ENCODE results near the gene SELENOM. TPM values are rescaled to one million over a fixed set of nuclear protein-coding genes. Genes with fewer than 3 reads are reported as not detected.
"Not testable (repeated sequence)": the region's sequence is repeated elsewhere in the genome, so short reads cannot be mapped to it uniquely, and the experiment has no call there.

The SELENOM gene
- total RNA-seq, 4 donors from 2014 or later, result 37.4 to 72.1 (median 56.0) TPM

DNA sequence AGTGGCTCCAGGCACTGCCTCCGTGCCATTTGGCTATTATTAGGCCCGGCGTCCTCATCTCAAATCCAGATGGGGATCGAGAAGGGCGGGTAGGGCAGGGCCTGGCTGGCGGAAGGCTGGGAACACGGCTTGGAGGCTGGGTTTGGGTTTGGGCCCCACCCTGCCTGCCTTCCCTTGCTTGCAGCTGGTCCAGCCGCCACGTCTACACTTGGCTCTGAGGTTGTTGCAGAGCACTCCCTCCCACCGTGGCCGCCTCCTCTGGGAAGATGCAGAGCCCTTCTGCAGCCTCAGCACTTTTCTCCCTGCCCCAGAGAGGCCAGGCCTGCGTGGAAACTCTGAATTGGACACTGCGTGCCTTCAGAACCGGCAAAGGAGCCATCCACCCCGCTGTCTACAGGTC, 31.4 kb downstream of the SELENOM start:
- TF ChIP-seq, protein P1, sequence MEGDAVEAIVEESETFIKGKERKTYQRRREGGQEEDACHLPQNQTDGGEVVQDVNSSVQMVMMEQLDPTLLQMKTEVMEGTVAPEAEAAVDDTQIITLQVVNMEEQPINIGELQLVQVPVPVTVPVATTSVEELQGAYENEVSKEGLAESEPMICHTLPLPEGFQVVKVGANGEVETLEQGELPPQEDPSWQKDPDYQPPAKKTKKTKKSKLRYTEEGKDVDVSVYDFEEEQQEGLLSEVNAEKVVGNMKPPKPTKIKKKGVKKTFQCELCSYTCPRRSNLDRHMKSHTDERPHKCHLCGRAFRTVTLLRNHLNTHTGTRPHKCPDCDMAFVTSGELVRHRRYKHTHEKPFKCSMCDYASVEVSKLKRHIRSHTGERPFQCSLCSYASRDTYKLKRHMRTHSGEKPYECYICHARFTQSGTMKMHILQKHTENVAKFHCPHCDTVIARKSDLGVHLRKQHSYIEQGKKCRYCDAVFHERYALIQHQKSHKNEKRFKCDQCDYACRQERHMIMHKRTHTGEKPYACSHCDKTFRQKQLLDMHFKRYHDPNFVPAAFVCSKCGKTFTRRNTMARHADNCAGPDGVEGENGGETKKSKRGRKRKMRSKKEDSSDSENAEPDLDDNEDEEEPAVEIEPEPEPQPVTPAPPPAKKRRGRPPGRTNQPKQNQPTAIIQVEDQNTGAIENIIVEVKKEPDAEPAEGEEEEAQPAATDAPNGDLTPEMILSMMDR (IDR thresholded peaks at IDR 0.05), result no peak
- TF ChIP-seq EP300 (IDR thresholded peaks at IDR 0.05), result no peak
- WGBS, result 31% methylated on average over 10 of the region's 15 CpGs
- H3K4me3 ChIP-seq, result no peak overlapping the region
- DNase-seq (ENCODE audit: low spot score in 2 of 2), result peak; percentile 91 to 95
- no peaks in the 10 kb centered on the region for H3K9me3 ChIP-seq
- H3K27ac ChIP-seq, result peak overlapping the region; percentile 78
- H3K4me1 ChIP-seq, result peaks cover 24% of the 10 kb centered on the region
- no peaks in the 10 kb centered on the region for H3K36me3 ChIP-seq
- no peaks in the 10 kb centered on the region for H3K27me3 ChIP-seq

DNA sequence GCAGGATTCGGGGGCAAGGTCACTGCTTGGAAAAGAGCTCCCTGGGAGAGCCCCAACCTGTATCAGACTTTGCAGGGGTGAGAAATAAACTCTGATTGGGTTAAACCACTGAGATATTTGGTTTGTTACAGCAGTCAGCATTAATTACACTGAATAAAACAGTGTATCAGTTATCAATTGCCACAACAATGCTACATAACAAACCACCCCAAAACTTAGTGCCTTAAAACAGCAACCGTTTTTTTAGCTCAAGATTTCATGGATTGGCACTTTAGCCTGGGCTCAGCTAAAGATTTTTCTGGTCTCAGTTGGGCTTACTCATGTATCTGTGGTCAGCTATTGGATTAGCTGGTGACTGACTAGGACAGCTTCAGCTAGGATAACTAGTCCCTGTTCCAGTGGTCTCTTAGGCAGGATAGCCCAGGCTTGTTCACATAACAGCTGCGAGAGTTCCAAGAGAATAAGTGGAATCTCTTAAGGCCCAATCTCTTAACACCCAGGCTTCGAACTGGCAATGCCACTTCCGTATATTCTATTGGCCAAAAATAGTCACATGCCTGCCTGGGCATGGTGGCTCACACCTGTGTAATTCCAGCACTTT, 33.7 kb downstream of the SELENOM start:
- not testable (repeated sequence) for H3K4me3 ChIP-seq

DNA sequence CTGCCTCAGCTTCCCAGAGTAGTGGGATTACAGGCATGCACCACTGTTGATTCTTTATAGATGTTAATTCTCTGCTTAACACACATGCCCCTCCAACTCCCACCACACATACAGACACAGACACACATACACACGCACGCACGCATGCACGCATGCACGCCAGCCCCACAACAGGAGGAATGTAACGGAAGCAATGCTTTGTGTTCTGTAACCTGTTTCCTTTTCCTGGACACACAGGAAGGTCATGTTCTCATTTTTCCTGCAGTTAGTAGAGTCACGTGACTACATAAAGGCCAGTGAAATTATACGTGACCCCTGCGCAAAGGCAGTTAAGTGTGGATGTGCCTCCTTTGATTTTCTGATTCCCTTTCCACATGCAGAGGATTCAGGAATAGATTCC, 34.2 kb downstream of the SELENOM start:
- not testable (repeated sequence) for DNase-seq (ENCODE audit: low spot score in 2 of 2); H3K9me3 ChIP-seq; H3K36me3 ChIP-seq; H3K4me3 ChIP-seq; H3K27me3 ChIP-seq; H3K27ac ChIP-seq
- H3K4me1 ChIP-seq, result peaks cover 15% of the 10 kb centered on the region
- WGBS, result 80% methylated on average over 9 of the region's 9 CpGs

More for the DNA sequence above, 33.7 kb downstream of the SELENOM start:
- H3K9me3 ChIP-seq; H3K27ac ChIP-seq; DNase-seq (ENCODE audit: low spot score in 2 of 2); H3K36me3 ChIP-seq; H3K27me3 ChIP-seq: not testable (repeated sequence)
- H3K4me1 ChIP-seq, result peaks cover 15% of the 10 kb centered on the region
- 93% methylated on average over 5 of the region's 5 CpGs for WGBS

DNA sequence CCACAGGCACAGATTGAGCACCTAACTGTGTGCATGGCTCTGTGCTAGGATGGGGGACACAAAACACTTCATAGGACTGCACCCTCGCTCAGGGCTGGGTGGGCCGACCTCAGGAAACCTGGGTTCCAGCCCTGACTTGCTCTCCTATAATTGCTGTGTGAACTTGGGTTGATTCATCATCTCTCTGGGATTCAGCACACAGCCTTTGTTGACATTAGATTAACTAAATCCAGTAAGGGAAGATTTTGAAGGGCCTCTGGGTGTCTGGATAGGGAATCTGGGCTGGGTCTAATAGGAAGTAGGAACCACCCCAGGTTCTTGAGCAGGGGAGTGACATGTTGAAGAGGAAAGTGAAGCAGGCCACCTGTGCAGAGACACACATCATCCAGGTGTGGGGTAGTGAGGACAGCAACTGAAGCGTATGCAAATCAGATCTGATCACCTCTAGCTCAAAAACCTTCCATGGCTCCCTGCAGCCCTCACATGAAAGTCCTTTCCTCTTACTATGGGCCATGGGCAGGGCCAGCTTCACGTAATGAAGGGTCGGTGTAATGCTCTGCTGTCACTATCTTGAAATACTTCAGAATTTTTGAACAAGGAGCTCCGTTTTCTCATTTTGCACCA, 37.6 kb downstream of the SELENOM start:
- not testable (repeated sequence) for H3K36me3 ChIP-seq; H3K4me3 ChIP-seq; H3K4me1 ChIP-seq; H3K27me3 ChIP-seq; H3K27ac ChIP-seq; DNase-seq (ENCODE audit: low spot score in 2 of 2); H3K9me3 ChIP-seq
- WGBS, result 82% methylated on average over 6 of the region's 6 CpGs

DNA sequence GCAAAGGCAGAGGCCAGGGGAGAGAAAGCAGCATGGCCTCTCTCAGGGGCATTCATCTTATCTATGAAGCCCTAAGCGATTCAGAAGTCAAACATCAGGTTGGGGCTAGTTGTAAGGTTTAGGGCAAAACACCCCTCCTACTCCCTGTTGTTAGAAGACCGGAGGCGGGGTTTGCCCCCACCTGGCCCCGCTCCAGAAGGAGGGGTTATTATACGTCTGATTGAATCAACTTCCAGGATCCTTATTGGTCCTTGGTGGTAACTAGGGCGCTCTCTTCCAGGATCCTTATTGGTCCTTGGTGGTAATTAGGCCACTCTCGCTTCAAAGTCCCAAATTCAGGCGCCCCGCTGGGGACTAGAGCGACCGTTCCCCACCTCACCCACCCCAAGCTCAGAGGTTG, 38.4 kb downstream of the SELENOM start:
- Histone ChIP-seq H3K27ac (no peak overlapping the region), H3K36me3 (no peaks in the 10 kb centered on the region), H3K4me3 (no peak overlapping the region), H3K9me3 (no peaks in the 10 kb centered on the region), H3K4me1 (no peaks in the 10 kb centered on the region), H3K27me3 (no peaks in the 10 kb centered on the region)
- TF ChIP-seq, protein P1 (IDR thresholded peaks at IDR 0.05), result no peak
- TF ChIP-seq EP300 (IDR thresholded peaks at IDR 0.05), result no peak
- WGBS, result 74% methylated on average over 11 of the region's 11 CpGs
- DNase-seq (ENCODE audit: low spot score in 2 of 2), result no peak

DNA sequence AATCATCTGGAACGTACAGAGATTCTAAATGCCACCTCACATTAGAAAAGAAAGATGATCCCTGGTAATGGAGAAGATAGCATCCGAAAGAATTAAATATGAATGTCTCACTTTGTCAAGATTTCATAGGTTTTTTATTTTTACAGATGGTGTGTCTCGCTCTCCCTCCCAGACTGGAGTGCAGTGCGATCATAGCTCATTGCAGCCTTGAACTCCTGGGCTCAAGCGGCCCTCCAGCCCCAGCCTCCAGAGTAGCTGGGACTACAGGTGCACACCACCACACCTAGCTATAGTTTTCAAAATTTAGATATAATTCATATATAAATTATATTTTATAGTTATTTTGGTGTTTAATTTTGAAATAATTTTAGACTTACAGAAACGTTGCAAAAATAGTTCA, 43.0 kb downstream of the SELENOM start:
- 91% methylated on average over 6 of the region's 6 CpGs for WGBS
- Histone ChIP-seq H3K27me3 (no peaks in the 10 kb centered on the region), H3K4me3 (no peak overlapping the region), H3K9me3 (no peaks in the 10 kb centered on the region), H3K4me1 (peaks cover 8% of the 10 kb centered on the region), H3K36me3 (no peaks in the 10 kb centered on the region), H3K27ac (no peak overlapping the region)
- DNase-seq (ENCODE audit: low spot score in 2 of 2), result no peak
- TF ChIP-seq, protein P1 (IDR thresholded peaks at IDR 0.05), result no peak
- TF ChIP-seq EP300 (IDR thresholded peaks at IDR 0.05) (no peak), POLR2AphosphoS5 (IDR thresholded peaks at IDR 0.05) (no peak), POLR2A (IDR thresholded peaks at IDR 0.05) (no peak)
